ENCODE data around the gene DOCK8.
A peak's percentile ranks its signal among the peaks of the same experiment; 100 is the strongest.
"Not testable (repeated sequence)": the region's sequence is repeated elsewhere in the genome, so short reads cannot be mapped to it uniquely, and the experiment has no call there.

DOCK8 gene

GRCh38 chr9:365436-365835, 150.8 kb downstream of the DOCK8 start:
- no peak for DNase-seq (ENCODE audit: low spot score)

- DNase-seq (ENCODE audit: low spot score), result no peak
Observed at GRCh38 chr9:366620-367019, 152.0 kb downstream of the DOCK8 start.

GRCh38 chr9:370086-370485, 155.4 kb downstream of the DOCK8 start:
- no peak for DNase-seq (ENCODE audit: low spot score)

GRCh38 chr9:371349-371748, 156.7 kb downstream of the DOCK8 start:
- no peak for DNase-seq (ENCODE audit: low spot score)

- DNase-seq (ENCODE audit: low spot score), result no peak
Observed at GRCh38 chr9:372128-372527, 157.5 kb downstream of the DOCK8 start.

GRCh38 chr9:373759-374206, 159.1 kb downstream of the DOCK8 start:
- DNase-seq (ENCODE audit: low spot score), result no peak

- DNase-seq (ENCODE audit: low spot score), result no peak
Observed at GRCh38 chr9:374736-375135, 160.1 kb downstream of the DOCK8 start.

GRCh38 chr9:376115-376514, 161.4 kb downstream of the DOCK8 start:
- DNase-seq (ENCODE audit: low spot score), result peak; percentile 48

GRCh38 chr9:378263-378662, 163.6 kb downstream of the DOCK8 start:
- DNase-seq (ENCODE audit: low spot score), result no peak

- no peak for DNase-seq (ENCODE audit: low spot score)
Observed at GRCh38 chr9:382383-382782, 167.7 kb downstream of the DOCK8 start.

GRCh38 chr9:385818-386398, 171.2 kb downstream of the DOCK8 start:
- peak; percentile 64 for DNase-seq (ENCODE audit: low spot score)

GRCh38 chr9:389159-389558, 174.5 kb downstream of the DOCK8 start:
- DNase-seq (ENCODE audit: low spot score), result no peak

GRCh38 chr9:389758-390157, 175.1 kb downstream of the DOCK8 start:
- DNase-seq (ENCODE audit: low spot score), result no peak

GRCh38 chr9:392077-392804, 177.6 kb downstream of the DOCK8 start:
- DNase-seq (ENCODE audit: low spot score), result no peak

- DNase-seq (ENCODE audit: low spot score), result no peak
Observed at GRCh38 chr9:394347-395052, 179.8 kb downstream of the DOCK8 start.

- DNase-seq (ENCODE audit: low spot score), result no peak
Observed at GRCh38 chr9:396396-396795, 181.7 kb downstream of the DOCK8 start.

GRCh38 chr9:398085-398484, 183.4 kb downstream of the DOCK8 start:
- no peak for DNase-seq (ENCODE audit: low spot score)

GRCh38 chr9:401223-401622, 186.6 kb downstream of the DOCK8 start:
- DNase-seq (ENCODE audit: low spot score), result no peak

- no peak for DNase-seq (ENCODE audit: low spot score)
Observed at GRCh38 chr9:404234-404633, 189.6 kb downstream of the DOCK8 start.

- DNase-seq (ENCODE audit: low spot score), result no peak
Observed at GRCh38 chr9:405341-405740, 190.7 kb downstream of the DOCK8 start.

GRCh38 chr9:406886-407654, 192.4 kb downstream of the DOCK8 start:
- DNase-seq (ENCODE audit: low spot score), result no peak

- DNase-seq (ENCODE audit: low spot score), result not testable (repeated sequence)
Observed at GRCh38 chr9:409655-410054, 195.0 kb downstream of the DOCK8 start.

GRCh38 chr9:414595-414994, 199.9 kb downstream of the DOCK8 start:
- no peak for DNase-seq (ENCODE audit: low spot score)
